ENCODE data around the gene MPC1. TPM values are rescaled to one million over a fixed set of nuclear protein-coding genes. Genes with fewer than 3 reads are reported as not detected.

Gene MPC1
- total and polyA plus RNA-seq, 7 donors = 76.2 to 193 (median 136) TPM

DNA sequence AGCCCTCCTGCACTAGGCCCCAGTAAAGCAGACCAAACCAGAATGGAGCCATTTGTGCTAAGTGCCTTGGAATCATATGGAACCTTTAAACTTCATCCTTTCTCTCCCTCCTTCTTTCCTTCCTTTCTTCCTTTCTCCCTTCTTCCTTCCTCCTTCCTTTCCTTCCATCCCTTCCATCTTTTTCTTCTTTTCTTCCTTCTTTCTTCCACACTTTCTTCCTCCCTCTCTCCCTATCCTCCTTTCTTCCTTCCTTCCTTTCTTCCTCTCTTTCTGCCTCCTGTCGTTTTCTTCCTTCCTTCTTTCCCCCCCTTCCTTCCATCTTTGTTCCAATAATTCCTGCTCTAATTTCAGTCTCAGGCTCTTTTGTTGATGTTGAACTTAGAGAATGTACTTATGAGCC lies 29.2 kb downstream of the MPC1 start:
- Histone ChIP-seq H3K27ac (no peak overlapping the region), H3K9me3 (no peaks in the 10 kb centered on the region), H3K36me3 (ENCODE audit: insufficient read depth in 1 of 2, low read depth in 1 of 2) (no peaks in the 10 kb centered on the region), H3K4me3 (no peak overlapping the region), H3K4me1 (no peaks in the 10 kb centered on the region), H3K27me3 (ENCODE audit: insufficient read depth in 3 of 3, low read length in 2 of 3) (no peaks in the 10 kb centered on the region)
- 63 to 90% (median 70%) methylated on average over 1 of the region's 1 CpG for WGBS, 3 donors
- no peak for ATAC-seq
- TF ChIP-seq, protein P1, sequence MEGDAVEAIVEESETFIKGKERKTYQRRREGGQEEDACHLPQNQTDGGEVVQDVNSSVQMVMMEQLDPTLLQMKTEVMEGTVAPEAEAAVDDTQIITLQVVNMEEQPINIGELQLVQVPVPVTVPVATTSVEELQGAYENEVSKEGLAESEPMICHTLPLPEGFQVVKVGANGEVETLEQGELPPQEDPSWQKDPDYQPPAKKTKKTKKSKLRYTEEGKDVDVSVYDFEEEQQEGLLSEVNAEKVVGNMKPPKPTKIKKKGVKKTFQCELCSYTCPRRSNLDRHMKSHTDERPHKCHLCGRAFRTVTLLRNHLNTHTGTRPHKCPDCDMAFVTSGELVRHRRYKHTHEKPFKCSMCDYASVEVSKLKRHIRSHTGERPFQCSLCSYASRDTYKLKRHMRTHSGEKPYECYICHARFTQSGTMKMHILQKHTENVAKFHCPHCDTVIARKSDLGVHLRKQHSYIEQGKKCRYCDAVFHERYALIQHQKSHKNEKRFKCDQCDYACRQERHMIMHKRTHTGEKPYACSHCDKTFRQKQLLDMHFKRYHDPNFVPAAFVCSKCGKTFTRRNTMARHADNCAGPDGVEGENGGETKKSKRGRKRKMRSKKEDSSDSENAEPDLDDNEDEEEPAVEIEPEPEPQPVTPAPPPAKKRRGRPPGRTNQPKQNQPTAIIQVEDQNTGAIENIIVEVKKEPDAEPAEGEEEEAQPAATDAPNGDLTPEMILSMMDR (IDR thresholded peaks at IDR 0.05) = no peak
- intact Hi-C loops (cut with DNase I) = no loop called here
- no peak for DNase-seq

DNA sequence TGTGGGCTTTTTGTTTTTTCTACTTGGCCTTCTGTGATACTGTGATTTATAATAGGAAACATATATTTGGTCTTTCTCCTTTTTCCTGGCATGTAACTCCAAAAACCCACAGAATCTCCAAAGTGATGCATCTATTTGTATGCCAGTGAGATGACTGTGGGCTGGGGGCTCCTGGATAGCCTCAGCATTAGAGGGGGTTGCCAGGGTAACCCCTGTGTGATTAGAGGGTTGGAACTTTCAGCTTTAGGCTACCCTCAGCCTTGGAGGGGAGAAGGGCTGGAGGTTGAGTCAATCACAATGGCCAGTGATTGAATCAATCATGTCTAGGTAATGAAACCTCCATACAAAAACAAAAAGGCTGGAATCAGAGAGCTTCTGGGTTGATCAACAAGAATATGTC lies 29.8 kb downstream of the MPC1 start:
- no peaks in the 10 kb centered on the region for H3K27me3 ChIP-seq (ENCODE audit: insufficient read depth in 3 of 3, low read length in 2 of 3)
- H3K36me3 ChIP-seq (ENCODE audit: insufficient read depth in 1 of 2, low read depth in 1 of 2) = no peaks in the 10 kb centered on the region
- H3K4me1 ChIP-seq = no peaks in the 10 kb centered on the region
- intact Hi-C loops (cut with DNase I) = no loop called here
- ATAC-seq = no peak
- no peak overlapping the region for H3K4me3 ChIP-seq
- no peak overlapping the region for H3K27ac ChIP-seq
- TF ChIP-seq, protein P1 (IDR thresholded peaks at IDR 0.05) = no peak
- DNase-seq = no peak
- no peaks in the 10 kb centered on the region for H3K9me3 ChIP-seq

DNA sequence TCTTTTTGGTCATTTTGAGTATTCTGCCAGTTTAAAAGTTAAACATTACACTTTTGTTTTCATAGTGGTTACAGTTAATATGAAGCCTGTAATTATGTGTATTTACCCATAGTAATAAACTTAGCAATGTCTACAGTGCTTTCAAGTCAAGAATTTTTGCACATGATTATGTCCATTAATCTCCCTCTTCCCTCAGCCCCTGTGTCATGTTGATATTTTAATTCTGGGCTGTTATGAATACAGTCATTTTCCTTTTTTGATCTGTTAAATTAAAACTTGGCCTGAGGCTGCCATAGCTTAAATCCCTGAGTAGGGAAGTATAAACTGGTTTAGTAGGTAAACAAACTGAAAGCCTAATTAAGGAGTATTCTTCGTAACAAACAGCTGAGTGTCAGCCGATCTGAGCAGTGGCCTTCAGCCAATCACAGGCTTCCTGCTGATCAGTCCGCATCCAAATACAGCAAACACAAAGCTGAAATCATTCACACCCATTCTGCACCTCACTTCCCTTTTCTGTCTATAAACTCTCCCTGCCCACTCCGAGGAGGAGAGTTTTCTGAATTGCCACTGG lies 30.9 kb downstream of the MPC1 start:
- Histone ChIP-seq H3K27me3 (ENCODE audit: insufficient read depth in 3 of 3, low read length in 2 of 3) (no peaks in the 10 kb centered on the region), H3K4me1 (no peaks in the 10 kb centered on the region), H3K9me3 (no peaks in the 10 kb centered on the region), H3K36me3 (ENCODE audit: insufficient read depth in 1 of 2, low read depth in 1 of 2) (no peaks in the 10 kb centered on the region), H3K27ac (no peak overlapping the region), H3K4me3 (peak overlapping the region; percentile 43)
- ATAC-seq (peak in 3 of 4 donors; percentile 27 to 61 (median 42)), DNase-seq (no peak)
- intact Hi-C loops (cut with DNase I) = no loop called here
- 9 to 19% (median 14%) methylated on average over 4 of the region's 4 CpGs for WGBS, 3 donors
- TF ChIP-seq, protein P1 (IDR thresholded peaks at IDR 0.05) = no peak

DNA sequence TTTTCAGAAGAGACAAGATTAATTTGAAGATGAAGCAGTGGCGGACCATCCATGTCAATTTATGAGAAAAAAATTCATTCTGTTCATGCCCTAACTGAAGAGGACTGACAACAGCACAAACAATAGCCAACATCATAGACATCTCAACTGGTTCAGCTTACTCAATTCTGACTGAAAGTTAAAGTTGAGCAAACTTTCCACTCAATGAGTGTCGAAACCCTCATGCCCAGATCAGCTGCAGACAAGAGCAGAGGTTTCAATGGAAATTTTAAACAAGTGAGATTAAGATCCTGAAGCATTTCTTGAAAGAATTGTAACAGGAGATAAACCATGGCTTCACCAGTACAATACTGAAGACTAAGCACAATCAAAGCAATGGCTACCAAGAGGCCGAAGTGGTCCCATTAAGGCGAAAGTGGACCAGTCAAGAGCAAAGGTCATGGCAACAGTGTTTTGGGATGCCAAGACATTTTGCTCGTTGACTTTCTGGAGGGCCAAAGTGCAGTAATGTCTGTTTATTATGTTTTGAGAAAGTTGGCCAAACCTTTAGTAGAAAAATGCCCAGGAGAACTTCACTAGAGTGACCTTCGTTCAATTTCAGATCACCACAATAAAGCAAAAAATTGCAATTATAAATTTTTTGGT lies 34.3 kb downstream of the MPC1 start:
- ATAC-seq (no peak), DNase-seq (no peak)
- no peak overlapping the region for H3K4me3 ChIP-seq
- no peaks in the 10 kb centered on the region for H3K27me3 ChIP-seq (ENCODE audit: insufficient read depth in 3 of 3, low read length in 2 of 3)
- TF ChIP-seq, protein P1 (IDR thresholded peaks at IDR 0.05) = no peak
- 85 to 89% (median 86%) methylated on average over 6 of the region's 6 CpGs for WGBS, 3 donors
- H3K27ac ChIP-seq = no peak overlapping the region
- H3K36me3 ChIP-seq (ENCODE audit: insufficient read depth in 1 of 2, low read depth in 1 of 2) = no peaks in the 10 kb centered on the region
- no peaks in the 10 kb centered on the region for H3K9me3 ChIP-seq
- intact Hi-C loops (cut with DNase I) = no loop called here
- no peaks in the 10 kb centered on the region for H3K4me1 ChIP-seq

DNA sequence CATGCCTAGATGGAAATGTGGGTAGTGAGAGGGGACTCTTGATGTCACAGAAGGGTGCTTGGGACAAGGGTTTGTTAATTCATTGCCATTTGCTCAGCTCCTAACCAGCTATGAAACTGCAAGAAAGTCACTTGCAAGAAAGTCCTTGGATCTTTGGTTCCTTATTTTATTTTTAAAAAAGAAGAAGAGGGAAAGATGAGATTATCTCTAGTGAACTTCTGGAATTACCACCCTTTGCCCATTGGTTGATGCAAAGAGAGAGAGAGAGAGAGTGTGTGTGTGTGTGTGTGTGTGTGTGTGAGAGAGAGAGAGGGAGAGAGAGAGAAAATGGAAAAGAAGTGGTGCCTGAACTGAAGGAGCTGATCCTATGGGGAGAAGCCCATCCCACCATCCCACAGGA lies 35.8 kb downstream of the MPC1 start:
- DNase-seq (no peak), ATAC-seq (no peak)
- Histone ChIP-seq H3K4me1 (no peaks in the 10 kb centered on the region), H3K4me3 (no peak overlapping the region), H3K27me3 (ENCODE audit: insufficient read depth in 3 of 3, low read length in 2 of 3) (no peaks in the 10 kb centered on the region), H3K36me3 (ENCODE audit: insufficient read depth in 1 of 2, low read depth in 1 of 2) (no peaks in the 10 kb centered on the region), H3K27ac (no peak overlapping the region), H3K9me3 (no peaks in the 10 kb centered on the region)
- TF ChIP-seq, protein P1 (IDR thresholded peaks at IDR 0.05) = no peak
- intact Hi-C loops (cut with DNase I) = no loop called here
